ENCODE measurements around the gene PCDHGB4.
A peak's percentile ranks its signal among the peaks of the same experiment; 100 is the strongest.
"Not testable (repeated sequence)": the region's sequence is repeated elsewhere in the genome, so short reads cannot be mapped to it uniquely, and the experiment has no call there.

Gene PCDHGB4

GRCh38 chr5:141412854-141413539, 25.5 kb downstream of the PCDHGB4 start, which contains the start of gene PCDHGA10:
Gene PCDHGA10, plus strand, starts transcription at chr5:141412987. Its CDS starts 189 bp downstream, at chr5:141413176.
- peaks cover 3% of the 10 kb centered on the region for H3K27me3 ChIP-seq (ENCODE audit: insufficient read depth, poor library complexity, severe bottlenecking)
- DNase-seq (ENCODE audit: low read depth in 1 of 2, low spot score in 1 of 2): peak; percentile 48 to 79
- H3K4me3 ChIP-seq (replicated peaks; ENCODE audit: insufficient read depth, low read length): peak within 1 kb of the TSS; percentile 68
- H3K27ac ChIP-seq (replicated peaks): no peak within 1 kb of the TSS
- TF ChIP-seq CTCF (IDR thresholded peaks at IDR 0.05; ENCODE audit: insufficient read depth, low read length) (peak; percentile 51), REST (IDR thresholded peaks at IDR 0.05; ENCODE audit: insufficient replicate concordance, low read depth) (no peak)

GRCh38 chr5:141413540-141414069, 26.1 kb downstream of the PCDHGB4 start:
- TF ChIP-seq SPI1 (IDR thresholded peaks at IDR 0.05; ENCODE audit: borderline replicate concordance, low read depth): no peak
- TF ChIP-seq CTCF (IDR thresholded peaks at IDR 0.05; ENCODE audit: insufficient read depth, low read length): no peak
- TF ChIP-seq POLR2AphosphoS5 (IDR thresholded peaks at IDR 0.05; ENCODE audit: low read depth): no peak
- TF ChIP-seq GABPA (IDR thresholded peaks at IDR 0.05; ENCODE audit: low read depth): no peak
- no peak for TF ChIP-seq REST (IDR thresholded peaks at IDR 0.05; ENCODE audit: insufficient replicate concordance, low read depth)
- Histone ChIP-seq H3K27ac (replicated peaks) (no peak overlapping the region), H3K4me3 (replicated peaks; ENCODE audit: insufficient read depth, low read length) (peak overlapping the region; percentile 68), H3K27me3 (ENCODE audit: insufficient read depth, poor library complexity, severe bottlenecking) (peaks cover 5% of the 10 kb centered on the region)
- DNase-seq (ENCODE audit: low read depth in 1 of 2, low spot score in 1 of 2): peak in 1 of 2 experiments; percentile 21

- H3K4me3 ChIP-seq (replicated peaks; ENCODE audit: insufficient read depth, low read length); DNase-seq (ENCODE audit: low read depth in 1 of 2, low spot score in 1 of 2); H3K27me3 ChIP-seq (ENCODE audit: insufficient read depth, poor library complexity, severe bottlenecking); H3K27ac ChIP-seq (replicated peaks): not testable (repeated sequence)
Measured at GRCh38 chr5:141414548-141415274, 27.2 kb downstream of the PCDHGB4 start.

- not testable (repeated sequence) for DNase-seq (ENCODE audit: low read depth in 1 of 2, low spot score in 1 of 2); H3K4me3 ChIP-seq (replicated peaks; ENCODE audit: insufficient read depth, low read length); H3K27me3 ChIP-seq (ENCODE audit: insufficient read depth, poor library complexity, severe bottlenecking); H3K27ac ChIP-seq (replicated peaks)
Measured at GRCh38 chr5:141415275-141415618, 27.7 kb downstream of the PCDHGB4 start.
